ENCODE measurements around the gene HES1. TPM values are rescaled to one million over a fixed set of nuclear protein-coding genes. Genes with fewer than 3 reads are reported as not detected.
A peak's percentile ranks its signal among the peaks of the same experiment; 100 is the strongest.

HES1 gene
- total and polyA plus RNA-seq, 4 donors: 16.5 to 70.6 (median 27.5) TPM

GRCh38 chr3:194166682-194167479 lies 30.9 kb downstream of the HES1 start:
- ATAC-seq (ENCODE audit: insufficient read depth, low FRiP score): no peak
- no peaks in the 10 kb centered on the region for H3K36me3 ChIP-seq (ENCODE audit: control insufficient read depth in 4 of 4, insufficient read depth in 4 of 4, low read length in 4 of 4)
- TF ChIP-seq CTCF (IDR thresholded peaks at IDR 0.05; ENCODE audit: control extremely low read depth, extremely low read depth): no peak
- no peak overlapping the region for H3K4me3 ChIP-seq
- no peak overlapping the region for H3K27ac ChIP-seq (ENCODE audit: low read depth in 1 of 2, low read length in 1 of 2)
- no peaks in the 10 kb centered on the region for H3K9me3 ChIP-seq (ENCODE audit: control insufficient read depth in 4 of 4, insufficient read depth in 3 of 4, low read length in 3 of 4)
- 34 to 62% methylated on average over 16 of the region's 16 CpGs for WGBS, 2 donors
- peaks cover 0 to 69% (median 14%) of the 10 kb centered on the region in 5 donors for H3K4me1 ChIP-seq (ENCODE audit: control insufficient read depth in 5 of 5, insufficient read depth in 5 of 5, low read length in 5 of 5)
- DNase-seq: peak; percentile 80 to 94 (median 91)
- H3K27me3 ChIP-seq (ENCODE audit: control insufficient read depth in 3 of 3, insufficient read depth in 3 of 3, low read length in 2 of 3): no peaks in the 10 kb centered on the region
- peak overlapping the region in 1 of 2 donors; percentile 65 for H3K9ac ChIP-seq (ENCODE audit: insufficient read depth in 1 of 2, low read length in 2 of 2)

GRCh38 chr3:194167480-194168282 lies 31.7 kb downstream of the HES1 start:
- H3K4me3 ChIP-seq: no peak overlapping the region
- ATAC-seq (ENCODE audit: insufficient read depth, low FRiP score): no peak
- H3K9ac ChIP-seq (ENCODE audit: insufficient read depth in 1 of 2, low read length in 2 of 2): peak overlapping the region in 1 of 2 donors; percentile 51
- H3K27ac ChIP-seq (ENCODE audit: low read depth in 1 of 2, low read length in 1 of 2): no peak overlapping the region
- H3K4me1 ChIP-seq (ENCODE audit: control insufficient read depth in 5 of 5, insufficient read depth in 5 of 5, low read length in 5 of 5): peaks cover 0 to 62% (median 14%) of the 10 kb centered on the region in 5 donors
- WGBS, 2 donors: 50 to 54% methylated on average over 5 of the region's 5 CpGs
- no peak for TF ChIP-seq CTCF (IDR thresholded peaks at IDR 0.05; ENCODE audit: control extremely low read depth, extremely low read depth)
- peak in 2 of 3 donors; percentile 74 to 84 for DNase-seq
- no peaks in the 10 kb centered on the region for H3K27me3 ChIP-seq (ENCODE audit: control insufficient read depth in 3 of 3, insufficient read depth in 3 of 3, low read length in 2 of 3)
- H3K9me3 ChIP-seq (ENCODE audit: control insufficient read depth in 4 of 4, insufficient read depth in 3 of 4, low read length in 3 of 4): no peaks in the 10 kb centered on the region
- no peaks in the 10 kb centered on the region for H3K36me3 ChIP-seq (ENCODE audit: control insufficient read depth in 4 of 4, insufficient read depth in 4 of 4, low read length in 4 of 4)

- peaks cover 0 to 62% (median 14%) of the 10 kb centered on the region in 5 donors for H3K4me1 ChIP-seq (ENCODE audit: control insufficient read depth in 5 of 5, insufficient read depth in 5 of 5, low read length in 5 of 5)
- TF ChIP-seq CTCF (IDR thresholded peaks at IDR 0.05; ENCODE audit: control extremely low read depth, extremely low read depth): no peak
- no peaks in the 10 kb centered on the region for H3K36me3 ChIP-seq (ENCODE audit: control insufficient read depth in 4 of 4, insufficient read depth in 4 of 4, low read length in 4 of 4)
- H3K27ac ChIP-seq (ENCODE audit: low read depth in 1 of 2, low read length in 1 of 2): no peak overlapping the region
- DNase-seq (no peak), ATAC-seq (ENCODE audit: insufficient read depth, low FRiP score) (no peak)
- H3K27me3 ChIP-seq (ENCODE audit: control insufficient read depth in 3 of 3, insufficient read depth in 3 of 3, low read length in 2 of 3): no peaks in the 10 kb centered on the region
- H3K9me3 ChIP-seq (ENCODE audit: control insufficient read depth in 4 of 4, insufficient read depth in 3 of 4, low read length in 3 of 4): no peaks in the 10 kb centered on the region
- H3K4me3 ChIP-seq: no peak overlapping the region
- no peak overlapping the region for H3K9ac ChIP-seq (ENCODE audit: insufficient read depth in 1 of 2, low read length in 2 of 2)
- 93 to 97% methylated on average over 3 of the region's 3 CpGs for WGBS, 2 donors
Measured at GRCh38 chr3:194168994-194169393, 33.0 kb downstream of the HES1 start.
